ENCODE measurements around the gene FKBP7.

GRCh38 chr2:178491612-178492011 lies 13.2 kb upstream of the FKBP7 start:
- no peak for TF ChIP-seq EZH2 (IDR thresholded peaks at IDR 0.05; ENCODE audit: insufficient read depth, poor library complexity, severe bottlenecking)
- TF ChIP-seq EZH2phosphoT487 (IDR thresholded peaks at IDR 0.05; ENCODE audit: insufficient read depth, low read depth): no peak

Data from GM23248 (cell line).